Mucosa of descending colon (tissue), 3 donors: ENCODE measurements around the gene LRIG3. TPM values are rescaled to one million over a fixed set of nuclear protein-coding genes. Genes with fewer than 3 reads are reported as not detected.

ENCODE experiments used
- ATAC-seq: fragments of 200-7000 bp; cut with Tn5 transposase; one replicate; pipeline ENCODE4 v1.9.1; 2020; ENCODE audit warnings: mild to moderate bottlenecking, moderate library complexity
- DNase-seq, 3 donors: peaks; one replicate each; pipeline ENCODE4 v3.0.0-alpha.2; 2020
- H3K36me3 ChIP-seq: fragments of 200-600 bp; one replicate; pipeline ENCODE4 v1.8.0; 2021; ENCODE audit warnings: low read depth, mild to moderate bottlenecking
- H3K4me1 ChIP-seq: fragments of 200-600 bp; one replicate; pipeline ENCODE4 v1.8.0; 2021; ENCODE audit warnings: low read depth, mild to moderate bottlenecking
- H3K4me3 ChIP-seq: fragments of 200-600 bp; one replicate; pipeline ENCODE4 v1.8.0; 2021; ENCODE audit warnings: mild to moderate bottlenecking
- H3K9me3 ChIP-seq: fragments of 200-600 bp; one replicate; pipeline ENCODE4 v1.8.0; 2021; ENCODE audit warnings: mild to moderate bottlenecking
- CTCF ChIP-seq: fragments of 200-600 bp; IDR thresholded peaks from one replicate; pipeline ENCODE4 v1.8.0; 2022; ENCODE audit warnings: antibody characterized with exemption, mild to moderate bottlenecking
- intact Hi-C, 2 donors: fragments of 100-400 bp; cut with DNase I in 1 of 2; cut with micrococcal nuclease in 1 of 2; formaldehyde crosslinking; loops; one replicate each; pipeline versions ENCODE4 v1.11.0 to v1.11.1; 2022; cut with DNase I, micrococcal nuclease
- total RNA-seq, 3 donors: library from RNA; stranded (reverse); fragmentation: NEBNext Ultra II Directional in 2 of 3; extraction: Animal tissue kit (Norgen Biotek cat#: 25700) in 2 of 3; gene quantifications; one replicate each; pipeline versions ENCODE4 v1.2.1 to v1.2.4, GENCODE V29; 2021 to 2023
- donor health status: DM: no; HTN: no; CAD: no; lungs with moderate emphysema.
- donor health status: DM: no; HTN: no; CAD: no.
- donor health status: DM: no; HTN: yes; CAD: no.

Gene LRIG3
- total RNA-seq, 3 donors from 2014 or later: 65.6 to 95.8 (median 90.0) TPM

DNA sequence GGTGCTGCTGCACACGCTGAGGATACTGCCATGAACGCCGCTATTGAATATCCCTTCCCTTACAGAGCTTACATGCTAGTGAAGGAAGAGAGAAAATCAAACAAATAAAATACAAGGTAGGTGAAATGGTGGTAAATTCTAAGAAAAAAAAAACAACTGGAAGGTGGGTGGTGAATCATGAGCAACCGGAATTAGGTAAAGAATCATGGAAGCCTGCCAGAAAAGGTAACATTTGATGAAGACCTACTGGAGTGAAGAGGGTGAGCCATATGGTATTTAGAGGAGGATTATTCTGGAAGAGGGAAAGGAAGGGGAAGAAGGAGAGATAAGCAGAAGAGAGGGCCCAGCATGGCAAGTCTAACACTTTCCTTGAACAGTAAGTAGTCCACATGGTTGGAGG lies 76.1 kb downstream of the LRIG3 start:
- DNase-seq: no peak
- Histone ChIP-seq H3K4me3 (no peak overlapping the region), H3K36me3 (no peaks in the 10 kb centered on the region), H3K4me1 (no peaks in the 10 kb centered on the region), H3K9me3 (no peaks in the 10 kb centered on the region)
- no peak for TF ChIP-seq CTCF
- ATAC-seq: no peak
- intact Hi-C loops: no loop called here

- intact Hi-C loops: no loop called here
- no peaks in the 10 kb centered on the region for H3K36me3 ChIP-seq
- no peaks in the 10 kb centered on the region for H3K4me1 ChIP-seq
- no peak overlapping the region for H3K4me3 ChIP-seq
- ATAC-seq: no peak
- peaks cover under 1% of the 10 kb centered on the region for H3K9me3 ChIP-seq
- no peak for TF ChIP-seq CTCF
- DNase-seq: no peak
Observed at GRCh38 chr12:58841058-58841798, 79.1 kb downstream of the LRIG3 start.

GRCh38 chr12:58833853-58834252 lies 86.5 kb downstream of the LRIG3 start:
- TF ChIP-seq CTCF: no peak
- no peaks in the 10 kb centered on the region for H3K36me3 ChIP-seq
- no peak for DNase-seq
- no peak overlapping the region for H3K4me3 ChIP-seq
- peaks cover 3% of the 10 kb centered on the region for H3K9me3 ChIP-seq
- no peaks in the 10 kb centered on the region for H3K4me1 ChIP-seq
- intact Hi-C loops: no loop called here
- ATAC-seq: no peak

- H3K36me3 ChIP-seq: no peaks in the 10 kb centered on the region
- TF ChIP-seq CTCF: no peak
- no peak overlapping the region for H3K4me3 ChIP-seq
- peaks cover 3% of the 10 kb centered on the region for H3K9me3 ChIP-seq
- H3K4me1 ChIP-seq: no peaks in the 10 kb centered on the region
- no peak for ATAC-seq
- DNase-seq: no peak
- intact Hi-C loops: no loop called here
Observed at GRCh38 chr12:58832920-58833319, 87.4 kb downstream of the LRIG3 start.
